GM12874 (cell line): ENCODE measurements around the gene ERC2.

ENCODE experiments used
- TF ChIP-seq, protein P1 (sequence below): IDR thresholded peaks from 2 replicates; pipeline ENCODE4 v1.5.1; 2011; ENCODE audit warnings: low read depth, mild to moderate bottlenecking, control low read depth, low read length, moderate library complexity; ENCODE audit not compliant: insufficient read depth

ERC2 gene

DNA sequence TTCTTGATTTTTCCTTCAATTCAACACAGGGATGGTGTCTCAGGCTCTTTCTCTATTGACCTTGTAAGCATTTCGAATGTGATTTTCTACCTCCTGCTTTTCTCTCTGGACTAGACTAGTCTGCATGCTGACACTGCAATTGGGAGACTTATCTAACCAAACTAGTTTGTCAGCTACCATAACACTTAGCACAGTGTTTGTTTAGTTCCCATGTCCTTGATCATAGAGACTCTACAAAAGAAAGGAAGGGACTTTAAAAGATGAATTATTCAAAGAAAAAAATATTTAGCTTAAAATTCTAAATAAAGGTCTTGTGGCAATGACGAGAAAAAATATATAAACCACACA is 407.0 kb downstream of the ERC2 start:
- TF ChIP-seq, protein P1, sequence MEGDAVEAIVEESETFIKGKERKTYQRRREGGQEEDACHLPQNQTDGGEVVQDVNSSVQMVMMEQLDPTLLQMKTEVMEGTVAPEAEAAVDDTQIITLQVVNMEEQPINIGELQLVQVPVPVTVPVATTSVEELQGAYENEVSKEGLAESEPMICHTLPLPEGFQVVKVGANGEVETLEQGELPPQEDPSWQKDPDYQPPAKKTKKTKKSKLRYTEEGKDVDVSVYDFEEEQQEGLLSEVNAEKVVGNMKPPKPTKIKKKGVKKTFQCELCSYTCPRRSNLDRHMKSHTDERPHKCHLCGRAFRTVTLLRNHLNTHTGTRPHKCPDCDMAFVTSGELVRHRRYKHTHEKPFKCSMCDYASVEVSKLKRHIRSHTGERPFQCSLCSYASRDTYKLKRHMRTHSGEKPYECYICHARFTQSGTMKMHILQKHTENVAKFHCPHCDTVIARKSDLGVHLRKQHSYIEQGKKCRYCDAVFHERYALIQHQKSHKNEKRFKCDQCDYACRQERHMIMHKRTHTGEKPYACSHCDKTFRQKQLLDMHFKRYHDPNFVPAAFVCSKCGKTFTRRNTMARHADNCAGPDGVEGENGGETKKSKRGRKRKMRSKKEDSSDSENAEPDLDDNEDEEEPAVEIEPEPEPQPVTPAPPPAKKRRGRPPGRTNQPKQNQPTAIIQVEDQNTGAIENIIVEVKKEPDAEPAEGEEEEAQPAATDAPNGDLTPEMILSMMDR: no peak

DNA sequence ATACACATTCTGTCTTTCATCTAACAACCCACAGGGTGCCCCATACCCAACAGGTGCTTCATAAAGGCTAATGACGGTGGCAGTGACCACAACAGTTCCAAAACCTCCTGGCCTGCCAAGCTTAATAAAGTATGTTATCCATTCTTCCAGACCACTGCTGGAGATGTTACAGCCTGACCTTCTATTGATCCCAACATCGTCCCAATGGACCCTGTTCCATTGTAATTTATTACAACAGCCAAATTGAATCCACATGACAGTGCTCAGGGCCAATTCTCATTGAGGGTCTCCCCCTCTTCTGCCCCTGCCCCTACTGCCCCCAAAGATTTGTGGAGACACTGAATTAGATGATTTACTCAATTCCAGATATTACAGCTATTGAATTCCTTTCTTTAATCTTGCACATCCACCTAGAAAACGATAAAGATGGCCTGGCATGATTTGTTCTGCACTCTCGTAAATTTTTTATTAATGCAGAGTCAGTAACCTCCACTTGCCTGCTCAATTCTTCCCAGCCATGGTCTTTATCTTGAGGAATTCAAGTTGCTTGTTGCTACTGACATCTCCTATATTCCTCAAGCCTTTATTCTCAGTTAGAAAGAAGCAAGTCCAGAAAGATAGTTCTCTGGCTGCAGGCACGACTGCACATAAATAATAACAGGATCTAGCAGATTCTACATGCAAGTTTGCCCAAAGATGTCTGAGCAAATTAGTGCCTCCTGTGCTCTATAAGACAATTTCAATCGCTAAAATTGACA is 407.6 kb downstream of the ERC2 start:
- TF ChIP-seq, protein P1: no peak

DNA sequence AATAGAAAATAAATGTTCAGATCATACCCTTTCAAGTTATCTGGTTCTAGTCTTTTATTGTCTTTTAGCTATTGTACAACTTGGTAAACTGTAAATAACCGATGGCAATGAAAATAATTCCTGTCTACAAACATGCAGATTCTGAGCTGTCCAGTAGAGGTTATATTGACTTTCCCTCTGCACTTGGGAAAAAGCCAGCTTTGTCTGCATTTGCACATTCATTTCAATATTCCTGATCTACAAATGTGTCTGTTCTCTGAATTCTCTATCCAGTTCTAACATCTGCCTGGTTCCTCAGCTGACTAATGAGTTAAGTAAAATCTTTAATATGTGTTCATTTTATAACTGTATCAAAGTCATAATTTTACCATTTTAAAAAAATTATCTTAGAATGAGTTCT is 408.5 kb downstream of the ERC2 start:
- TF ChIP-seq, protein P1: no peak

DNA sequence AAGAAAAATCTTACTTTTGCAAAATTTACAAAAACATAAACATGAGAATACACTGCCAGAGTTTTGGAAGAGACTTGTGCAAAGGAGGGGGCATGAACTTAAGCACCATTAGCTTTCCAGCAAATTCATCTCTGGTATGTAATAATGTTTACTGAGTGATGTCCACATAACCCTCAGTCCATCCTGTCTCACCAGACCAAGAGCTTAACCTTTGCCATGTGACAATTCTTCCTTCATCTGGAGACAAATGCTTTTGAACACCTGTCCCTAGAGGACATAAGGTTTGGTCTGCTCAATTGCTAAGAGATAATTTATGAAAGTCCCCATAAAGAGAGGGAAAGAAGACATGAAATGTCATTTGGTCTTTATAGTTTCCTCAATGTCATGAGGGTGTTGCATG is 412.3 kb downstream of the ERC2 start:
- TF ChIP-seq, protein P1: no peak

DNA sequence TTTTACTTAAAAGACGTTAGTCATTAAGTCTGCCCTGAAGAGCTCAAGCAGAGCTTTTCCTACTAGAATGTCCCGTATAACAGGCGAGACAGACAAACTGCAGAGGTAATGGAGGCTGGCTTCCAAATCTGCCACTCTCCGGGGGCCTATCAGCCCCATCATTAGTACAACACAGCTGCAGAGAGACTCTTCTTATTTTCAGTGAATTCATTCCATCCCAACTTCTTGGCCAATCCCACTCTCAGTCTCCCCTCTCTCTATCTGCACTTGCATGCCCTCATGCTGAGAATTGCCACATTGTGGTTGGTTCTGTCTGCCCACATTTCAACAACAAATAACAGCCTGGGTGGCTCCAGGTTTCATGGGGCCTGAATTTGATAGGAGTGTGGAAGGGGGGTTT is 412.7 kb downstream of the ERC2 start:
- TF ChIP-seq, protein P1: no peak

DNA sequence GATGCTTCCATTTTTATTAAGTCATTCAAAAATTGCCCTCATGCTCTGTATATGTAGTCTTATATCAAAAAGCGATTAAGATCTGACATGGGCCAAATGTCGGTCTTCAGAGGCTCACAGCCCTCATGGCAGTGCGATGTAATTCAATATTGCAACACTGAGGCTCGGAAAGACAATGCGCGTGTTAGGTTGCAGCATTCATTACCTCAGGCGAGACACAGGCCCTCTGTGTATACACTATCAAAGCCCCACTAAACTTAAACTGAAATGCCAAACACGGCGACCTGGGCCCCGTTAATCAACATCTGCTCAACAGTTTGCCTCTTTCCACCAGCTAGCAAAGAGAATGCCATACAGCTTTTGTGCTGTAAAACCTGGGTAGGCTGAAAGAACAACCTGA is 413.4 kb downstream of the ERC2 start:
- TF ChIP-seq, protein P1: no peak

DNA sequence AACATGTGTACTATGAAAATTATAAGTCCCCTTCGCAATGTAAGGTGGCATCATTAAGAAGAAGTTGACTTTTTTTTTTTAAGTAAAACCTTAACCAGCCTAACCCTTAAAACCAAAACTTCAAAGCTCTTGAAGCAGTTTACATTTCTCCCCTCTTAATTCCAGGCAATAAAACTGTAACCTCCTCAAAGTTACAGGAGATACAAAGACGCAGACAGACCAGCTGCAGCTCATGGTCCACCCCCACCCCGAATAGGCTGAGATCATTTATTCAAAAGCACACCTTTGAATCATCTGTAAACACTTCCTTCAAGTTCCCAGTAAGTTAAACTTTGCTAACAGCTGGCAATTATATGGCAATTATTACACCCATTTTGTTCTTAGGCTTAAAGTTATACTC is 414.5 kb downstream of the ERC2 start:
- TF ChIP-seq, protein P1: no peak
